Embryonic facial prominence (tissue), 1 donor: Measurements from ENCODE around the gene EEF1G.
"Not testable (repeated sequence)": the region's sequence is repeated elsewhere in the genome, so short reads cannot be mapped to it uniquely, and the experiment has no call there.

Experiments
- DNase-seq: peaks from one replicate; pipeline ENCODE4 v3.0.0-alpha.2; 2016; ENCODE audit errors: extremely low spot score

The EEF1G gene

GRCh38 chr11:62577046-62577714 is 3.5 kb upstream of the EEF1G start:
- no peak for DNase-seq

DNA sequence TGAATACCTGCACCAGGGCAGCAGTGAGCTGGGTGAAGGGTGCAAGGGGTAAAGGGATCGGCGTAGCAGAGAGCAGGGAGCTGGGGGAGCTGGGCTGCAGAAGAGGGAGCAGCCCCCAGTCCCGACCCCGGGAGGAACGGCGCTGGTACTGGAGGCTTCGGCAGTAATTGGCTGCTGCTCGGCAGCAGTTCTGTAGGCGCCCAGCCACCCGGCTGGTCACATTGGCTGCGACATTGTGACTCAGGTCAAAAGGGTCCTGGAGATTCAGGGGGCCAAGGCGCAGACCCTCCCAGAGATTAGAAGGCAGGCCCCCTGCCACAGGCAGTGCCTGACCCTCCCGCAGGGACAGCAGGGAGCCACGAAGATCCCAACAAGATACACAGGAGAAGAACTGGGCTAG is 2.1 kb upstream of the EEF1G start:
- DNase-seq: no peak

DNA sequence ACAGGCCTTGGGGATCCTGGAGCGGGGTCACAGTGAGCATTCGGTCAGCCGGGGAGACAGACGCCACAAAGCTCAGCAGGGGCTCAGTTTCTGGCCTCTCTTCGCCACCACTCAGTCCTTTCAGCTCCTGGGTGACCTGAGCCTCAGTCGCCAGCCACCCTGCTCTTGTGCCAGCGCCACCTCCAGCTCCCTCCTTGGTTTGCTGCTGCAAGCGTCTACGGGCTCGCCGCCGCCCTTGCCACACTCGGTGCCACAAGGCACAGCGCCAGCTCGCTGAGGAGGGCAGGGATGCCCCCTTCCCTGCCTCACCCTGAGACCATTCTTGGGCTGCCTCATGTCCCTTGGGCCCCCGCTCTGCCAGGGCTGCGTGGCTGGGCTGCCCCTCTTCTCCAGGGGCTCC is 1.5 kb upstream of the EEF1G start:
- DNase-seq: no peak

DNA sequence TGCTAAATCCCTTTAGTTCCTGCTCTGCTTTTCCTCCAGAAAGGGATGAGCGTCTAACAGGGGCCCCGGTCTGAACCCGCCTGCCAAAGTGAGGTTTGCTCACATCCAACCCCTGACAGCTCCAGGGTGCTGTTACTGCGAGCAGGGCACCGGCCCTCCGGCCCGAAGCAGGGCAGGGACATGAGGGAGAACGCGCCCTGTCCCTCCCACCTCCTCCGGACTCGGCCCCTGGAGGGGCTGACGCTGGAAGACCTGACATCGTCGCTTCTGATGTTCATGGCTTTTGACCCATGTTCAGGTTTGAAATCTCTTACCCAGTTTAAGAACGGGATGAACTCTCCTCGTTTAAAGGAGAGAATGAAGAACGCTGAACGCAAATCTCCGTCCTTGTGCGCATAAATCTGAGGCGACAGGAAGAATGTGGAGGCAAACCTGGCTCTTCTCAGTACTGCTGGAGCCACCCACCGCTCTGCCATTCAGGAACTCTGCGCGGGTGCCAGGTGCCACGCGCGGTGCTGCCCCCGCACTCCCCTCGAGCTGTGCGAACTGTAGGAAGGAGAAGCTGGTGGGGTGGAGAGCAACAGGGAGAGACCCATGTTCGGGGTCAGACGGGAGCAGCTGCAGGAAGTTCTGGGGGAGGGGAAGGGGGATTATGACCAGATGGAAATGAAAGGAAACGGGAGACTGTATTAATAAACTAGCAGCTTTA is 826 bp upstream of the EEF1G start:
- DNase-seq: no peak

DNA sequence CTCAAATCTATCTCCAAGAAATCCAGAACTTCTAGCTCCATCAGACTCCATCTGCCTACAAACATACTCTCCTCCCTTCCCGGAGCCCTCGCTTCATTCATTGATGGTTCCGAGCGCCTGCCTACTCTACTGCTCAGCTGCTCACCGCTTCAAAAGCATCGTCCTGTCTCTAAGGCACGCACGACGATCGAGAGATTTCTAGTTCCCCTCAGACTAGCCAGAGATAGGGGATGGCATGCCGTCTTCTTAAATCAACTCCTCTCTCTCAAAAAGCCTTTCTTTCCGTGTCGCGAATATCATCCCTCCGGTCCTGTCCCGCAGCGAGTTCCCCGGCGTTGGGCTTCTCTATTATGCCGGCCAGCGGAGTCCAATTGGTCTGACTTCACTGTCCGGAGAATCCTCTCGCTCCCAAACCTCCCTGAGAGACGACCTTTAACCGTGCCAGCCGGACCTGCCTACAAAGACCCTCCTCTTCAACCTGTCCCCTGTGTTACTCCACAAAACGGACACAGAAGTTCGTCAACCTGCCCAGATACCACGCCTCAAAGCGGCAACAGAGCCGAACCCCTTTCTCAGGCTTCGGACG is 592 bp downstream of the EEF1G start:
- no peak for DNase-seq

DNA sequence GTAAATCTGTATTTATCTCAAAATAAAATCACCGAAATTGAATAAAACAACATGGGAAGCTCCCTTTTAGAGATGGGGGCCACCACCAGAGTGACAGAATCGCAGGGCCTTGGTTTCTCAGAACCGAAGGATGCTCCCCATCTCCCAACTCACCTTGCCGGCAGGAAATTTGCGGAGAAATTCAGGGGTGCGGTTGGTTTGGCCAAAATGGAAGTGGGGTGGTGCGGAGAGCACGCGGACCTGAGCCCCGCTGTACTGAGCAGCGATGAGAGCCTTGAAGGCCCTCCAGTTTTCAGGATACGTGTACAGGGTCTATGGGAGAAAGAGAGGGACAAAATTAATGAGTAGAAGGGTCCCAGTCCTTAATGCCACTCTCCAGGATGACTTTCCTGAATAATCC is 1.3 kb downstream of the EEF1G start:
- DNase-seq: no peak

GRCh38 chr11:62571493-62571892 is 2.2 kb downstream of the EEF1G start:
- DNase-seq: not testable (repeated sequence)

DNA sequence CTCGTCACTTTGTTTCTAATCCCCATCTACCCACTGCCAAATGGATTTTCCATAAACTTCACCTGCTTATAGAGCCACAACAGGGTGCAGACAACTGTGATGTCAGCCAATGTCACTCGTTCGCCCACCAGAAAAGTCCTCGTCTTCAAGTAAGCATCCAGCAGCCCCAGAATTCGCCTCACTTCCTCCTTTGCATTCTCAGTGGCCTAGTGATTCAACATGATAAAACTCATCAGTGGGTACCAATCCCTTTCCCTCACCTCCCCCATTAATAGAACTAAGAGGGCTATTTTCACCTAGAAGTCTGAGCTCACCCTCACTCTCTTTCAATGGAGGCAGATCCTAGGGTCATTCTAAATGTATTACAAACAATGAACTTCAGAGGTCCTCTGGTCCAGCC is 2.8 kb downstream of the EEF1G start:
- not testable (repeated sequence) for DNase-seq

GRCh38 chr11:62569611-62570010 is 4.1 kb downstream of the EEF1G start:
- no peak for DNase-seq

DNA sequence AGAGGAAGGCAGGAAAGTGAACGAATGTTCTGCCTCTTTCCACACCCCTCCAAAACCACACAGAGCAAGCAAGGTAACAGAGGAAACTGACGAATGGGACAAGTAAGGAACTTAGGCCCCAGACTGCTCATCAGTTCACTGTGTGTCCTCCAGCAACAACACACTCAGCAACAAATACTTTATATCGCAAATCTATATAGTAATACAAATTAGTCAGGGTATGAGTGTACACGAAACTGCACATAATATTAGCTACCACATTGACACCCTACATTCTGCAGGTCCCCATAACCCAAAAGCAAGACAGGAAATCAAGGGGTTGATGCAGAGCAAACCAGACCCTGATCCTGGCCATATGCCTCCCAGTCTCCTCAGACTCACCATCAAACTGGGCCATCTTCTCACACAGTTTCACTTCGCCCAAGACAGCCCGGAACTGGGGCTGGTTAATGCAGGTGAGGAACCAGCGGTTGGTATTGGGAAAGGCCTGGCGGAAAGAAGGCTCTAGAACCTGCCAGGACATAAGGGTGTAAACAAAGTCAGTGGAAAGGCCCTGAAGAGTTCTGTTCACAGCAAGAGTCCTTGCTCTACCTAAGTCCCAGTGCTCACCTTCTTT is 6.6 kb downstream of the EEF1G start:
- no peak for DNase-seq

DNA sequence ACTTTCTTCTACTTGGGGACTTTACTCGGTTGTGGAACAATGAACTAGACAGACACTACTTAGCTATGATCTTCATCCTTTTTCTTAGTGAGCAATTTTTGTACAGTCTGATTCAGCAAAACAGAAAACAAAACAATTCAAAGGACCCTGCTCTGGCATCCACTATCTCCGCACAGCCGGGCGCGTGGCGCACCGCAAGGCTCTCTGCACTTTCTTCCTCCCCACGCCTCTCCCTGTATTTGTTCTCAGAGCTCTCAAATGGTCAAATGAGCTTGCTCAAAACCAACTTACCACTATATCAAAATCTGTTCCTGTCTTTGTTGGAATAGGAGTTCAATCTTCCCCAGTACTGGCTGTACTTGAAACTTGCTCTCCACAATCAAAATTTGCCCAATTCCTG is 7.4 kb downstream of the EEF1G start:
- DNase-seq: no peak

- DNase-seq: no peak
Measured at GRCh38 chr11:62565100-62565802, 8.4 kb downstream of the EEF1G start.

GRCh38 chr11:62561677-62562230 is 11.9 kb downstream of the EEF1G start:
- DNase-seq: not testable (repeated sequence)

GRCh38 chr11:62560566-62561103 is 13.1 kb downstream of the EEF1G start:
- DNase-seq: no peak

- not testable (repeated sequence) for DNase-seq
Measured at GRCh38 chr11:62559626-62560025, 14.1 kb downstream of the EEF1G start.

DNA sequence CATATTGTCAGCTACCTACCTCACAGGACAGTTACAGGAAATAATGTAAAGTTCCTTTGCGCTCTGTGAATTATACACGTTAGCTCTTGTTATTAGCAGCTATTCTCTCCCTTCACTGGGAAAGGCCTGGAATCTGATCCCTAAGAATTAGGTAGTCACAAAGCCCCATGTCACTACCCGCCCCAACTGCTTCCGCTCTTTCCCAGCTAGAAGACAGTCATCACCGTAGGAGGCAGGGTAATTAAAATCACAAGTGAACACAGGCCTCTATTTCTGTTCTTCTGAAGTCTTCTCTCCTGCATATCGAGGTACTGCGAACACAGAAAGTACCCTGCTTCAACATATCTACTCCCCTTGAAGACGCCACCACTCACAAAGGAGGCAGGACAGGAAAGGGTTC is 14.5 kb downstream of the EEF1G start:
- DNase-seq: no peak

DNA sequence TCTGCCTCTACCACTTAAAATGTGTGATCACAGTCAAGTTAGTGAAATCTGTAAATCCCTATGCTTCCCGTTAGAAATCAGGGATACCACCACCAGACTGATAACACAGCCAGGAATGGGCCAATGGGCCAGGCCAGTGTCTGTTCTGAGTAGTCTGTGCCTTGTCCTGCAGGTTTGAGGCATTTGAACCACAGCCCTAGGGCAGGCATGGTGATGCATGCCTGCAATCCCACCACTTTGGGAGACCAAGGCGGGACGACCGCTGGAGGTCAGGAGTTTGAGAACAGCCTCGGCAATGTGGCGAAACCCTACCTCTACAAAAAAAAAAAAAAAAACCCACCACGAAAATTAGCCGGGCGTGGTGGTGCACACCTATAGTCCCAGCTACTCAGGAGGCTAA is 15.0 kb downstream of the EEF1G start:
- DNase-seq: no peak

DNA sequence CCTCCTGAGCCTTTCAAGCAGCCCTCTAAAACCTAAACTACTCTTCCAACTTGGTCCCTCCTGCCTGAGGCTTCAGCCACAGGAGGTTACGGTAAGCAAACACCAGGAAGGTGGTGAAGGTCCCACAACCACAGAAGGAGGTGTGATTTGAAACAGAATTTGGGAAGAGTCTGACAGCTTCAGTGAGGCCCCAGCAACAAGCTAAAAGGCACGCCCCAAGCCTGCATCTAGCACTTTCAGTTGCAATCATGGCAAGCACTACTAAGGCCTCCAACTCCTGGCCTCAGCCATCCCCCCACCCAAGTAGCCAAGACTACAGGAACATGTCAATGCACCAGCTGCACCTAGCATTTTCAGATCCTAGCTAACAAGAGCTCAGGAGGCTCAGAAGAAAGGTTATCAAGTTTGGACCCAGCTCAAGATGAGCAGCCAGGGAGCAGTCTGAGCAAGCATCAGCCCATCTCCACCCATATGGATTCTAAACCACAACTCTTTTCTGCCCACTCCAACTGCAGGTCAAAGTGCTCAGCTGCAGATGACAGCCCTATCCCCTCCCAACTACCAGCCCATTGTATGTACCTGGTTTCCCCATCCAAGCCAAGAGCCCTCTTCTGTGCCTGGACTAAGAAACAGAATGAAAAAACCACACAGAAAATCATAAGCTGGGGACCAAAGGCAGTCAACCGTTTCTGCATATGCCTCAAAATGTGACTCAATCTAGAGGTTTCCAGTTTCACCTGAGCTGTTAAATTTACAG is 16.6 kb downstream of the EEF1G start:
- no peak for DNase-seq

DNA sequence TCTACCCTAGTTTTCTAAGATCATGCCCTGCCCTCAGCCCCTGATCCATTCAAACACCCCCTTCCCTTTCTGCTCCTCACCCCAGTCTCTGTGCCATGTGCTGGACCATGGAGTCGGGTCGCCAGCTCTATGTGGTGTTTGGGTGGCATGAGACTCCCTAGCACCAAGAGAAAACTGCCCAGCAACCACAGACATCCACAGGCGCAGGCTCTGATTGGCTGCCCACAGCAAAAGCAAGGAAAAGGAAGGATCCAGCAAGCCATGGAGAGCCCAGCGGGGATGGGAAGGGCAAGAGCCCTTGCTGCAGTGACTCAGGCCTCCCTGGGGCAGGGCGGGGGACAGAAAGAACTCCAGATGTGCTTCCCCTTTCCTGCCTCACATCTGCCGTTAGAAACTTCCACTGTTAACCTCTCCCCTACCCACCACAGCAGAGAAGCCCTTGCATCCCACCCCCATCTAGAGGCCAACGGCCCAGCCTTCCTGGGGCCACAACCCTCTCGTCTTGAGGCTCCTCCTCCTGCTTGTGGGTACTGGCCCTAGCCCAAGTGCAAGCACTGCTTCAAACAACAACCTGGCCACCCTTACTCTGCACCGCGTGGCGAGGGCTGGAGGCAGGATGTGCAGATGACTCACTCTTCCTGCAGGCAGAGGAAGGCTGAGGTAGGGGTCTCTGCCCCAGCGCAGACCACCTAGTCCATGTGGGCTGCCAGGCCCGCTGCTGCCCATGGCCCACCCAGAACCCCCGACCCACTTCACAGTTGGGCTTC is 17.4 kb downstream of the EEF1G start:
- DNase-seq: no peak

DNA sequence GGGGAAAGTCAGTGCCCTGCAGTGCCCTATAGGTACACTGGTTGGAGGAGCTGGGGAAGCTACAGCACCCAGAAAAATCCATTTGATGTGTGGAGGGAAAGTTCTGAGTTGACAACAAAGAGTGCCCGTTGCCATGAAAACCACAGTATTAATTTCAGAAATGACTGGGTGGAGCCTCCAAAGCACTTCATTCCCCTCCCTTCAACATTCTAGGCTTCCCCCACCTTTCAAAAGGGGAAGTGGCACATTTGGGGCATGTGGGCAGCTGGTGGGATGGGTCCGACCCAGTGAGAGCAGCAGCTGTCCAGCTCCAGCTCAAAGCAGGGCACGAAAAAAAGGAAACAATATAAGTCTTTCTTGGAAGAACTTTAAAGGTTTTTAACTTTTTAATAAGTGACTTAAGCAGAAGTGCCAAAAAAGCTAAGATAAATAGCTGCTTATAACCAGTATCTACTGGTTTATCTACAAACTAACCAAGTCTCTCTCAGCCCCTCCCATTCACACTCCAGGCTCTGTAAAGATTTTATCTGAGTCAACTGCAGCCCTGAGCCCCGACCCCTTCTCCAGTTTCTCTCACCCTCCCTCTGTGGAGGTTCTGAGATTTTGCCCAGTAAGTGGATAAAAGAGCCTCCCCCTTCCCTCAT is 18.1 kb downstream of the EEF1G start:
- no peak for DNase-seq
